Measurements from ENCODE around the gene SLC25A21.
A peak's percentile ranks its signal among the peaks of the same experiment; 100 is the strongest.
"Not testable (repeated sequence)": the region's sequence is repeated elsewhere in the genome, so short reads cannot be mapped to it uniquely, and the experiment has no call there.

SLC25A21 gene

GRCh38 chr14:36986407-36986806, 186.0 kb downstream of the SLC25A21 start:
- no peak for DNase-seq (ENCODE audit: low spot score)

GRCh38 chr14:36981832-36982529, 190.4 kb downstream of the SLC25A21 start:
- DNase-seq (ENCODE audit: low spot score) = peak; percentile 61

DNA sequence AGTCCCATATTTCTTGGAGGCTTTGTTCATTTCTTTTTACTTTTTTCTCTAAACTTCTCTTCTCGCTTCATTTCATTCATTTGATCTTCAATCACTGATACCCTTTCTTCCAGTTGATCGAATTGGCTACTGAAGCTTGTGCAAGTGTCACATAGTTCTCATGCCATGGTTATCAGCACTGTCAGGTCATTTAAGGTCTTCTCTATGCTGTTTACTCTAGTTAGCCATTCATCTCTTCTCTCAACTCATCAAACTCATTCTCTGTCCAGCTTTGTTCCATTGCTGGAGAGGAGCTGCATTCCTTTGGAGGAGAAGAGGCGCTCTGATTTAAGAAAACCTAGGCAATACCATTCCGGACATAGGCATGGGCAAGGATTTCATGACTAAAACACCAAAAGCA, 192.0 kb downstream of the SLC25A21 start:
- not testable (repeated sequence) for DNase-seq (ENCODE audit: low spot score)

GRCh38 chr14:36979863-36980262, 192.5 kb downstream of the SLC25A21 start:
- no peak for DNase-seq (ENCODE audit: low spot score)

DNA sequence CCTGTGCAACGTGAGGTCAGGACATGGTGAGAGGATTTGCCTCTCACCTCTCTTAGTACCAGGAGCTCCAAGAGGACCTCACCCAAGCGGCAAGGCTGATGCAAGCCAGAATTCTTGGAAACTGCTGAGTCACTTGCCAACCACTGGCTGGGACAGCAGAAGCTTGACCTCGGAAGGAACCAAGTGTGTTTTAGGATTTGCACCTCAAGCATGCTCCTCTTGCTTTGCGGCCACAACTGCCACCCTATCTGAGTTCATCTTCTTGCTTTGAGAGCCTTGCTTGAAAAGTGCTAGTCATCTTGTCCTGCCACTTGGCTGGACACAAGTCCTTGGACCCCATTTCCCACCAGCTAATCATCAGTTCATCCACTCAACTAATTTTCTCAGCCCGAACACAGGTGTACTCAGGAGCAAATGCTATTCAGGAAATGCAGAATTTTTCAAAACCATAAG, 195.8 kb downstream of the SLC25A21 start:
- DNase-seq (ENCODE audit: low spot score) = peak; percentile 19

DNA sequence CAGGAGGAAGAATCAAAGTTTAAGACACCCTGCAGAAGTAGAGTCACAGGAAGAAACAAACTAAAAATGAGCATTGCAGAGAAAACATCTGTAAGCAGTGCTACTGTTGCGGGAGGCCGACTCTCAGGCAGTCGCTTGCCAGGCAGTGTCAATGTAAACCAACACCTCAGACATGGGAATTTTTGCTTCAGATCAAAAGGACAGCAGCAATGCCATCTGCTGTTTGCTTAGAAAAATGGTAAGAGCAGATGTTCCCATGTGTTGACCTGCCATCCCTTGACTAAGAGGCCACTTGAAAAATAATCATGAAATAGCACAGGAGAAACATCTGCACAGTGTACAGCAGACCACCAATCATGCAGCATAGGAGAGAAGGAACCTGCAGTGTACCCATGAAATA, 196.6 kb downstream of the SLC25A21 start:
- DNase-seq (ENCODE audit: low spot score) = no peak

GRCh38 chr14:36974985-36975384, 197.4 kb downstream of the SLC25A21 start:
- no peak for DNase-seq (ENCODE audit: low spot score)

DNA sequence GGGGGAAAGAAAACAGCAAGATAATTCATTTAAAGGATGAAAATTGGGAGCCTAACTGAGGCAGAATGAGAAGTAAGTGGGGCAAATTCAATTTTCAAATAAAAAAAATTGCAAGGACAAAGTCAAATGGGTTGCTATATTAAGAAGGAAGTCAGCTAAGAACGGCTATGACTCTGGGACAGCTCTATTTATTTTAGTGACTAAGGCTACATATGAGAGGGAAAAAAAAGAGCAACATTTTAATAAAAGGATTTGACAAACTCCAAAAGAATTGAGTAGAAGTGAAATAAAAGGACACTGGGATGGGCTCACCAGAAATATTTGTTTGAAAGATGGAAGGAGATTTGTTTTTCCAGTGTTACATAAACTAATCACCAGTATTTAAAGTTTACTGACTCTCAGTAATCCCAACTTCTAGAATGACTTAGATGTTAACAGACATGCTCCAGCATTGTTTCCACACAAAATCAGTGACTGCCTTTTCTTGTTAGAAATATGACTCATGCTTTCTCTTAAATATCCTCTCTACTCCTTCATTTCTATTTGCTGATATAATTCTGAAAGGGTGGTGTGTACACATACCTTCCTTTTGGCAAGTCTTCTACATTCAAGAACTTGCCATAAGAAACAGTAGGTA, 198.5 kb downstream of the SLC25A21 start:
- peak; percentile 19 for DNase-seq (ENCODE audit: low spot score)

- DNase-seq (ENCODE audit: low spot score) = no peak
Observed at GRCh38 chr14:36971263-36971855, 201.0 kb downstream of the SLC25A21 start.

GRCh38 chr14:36967892-36968555, 204.4 kb downstream of the SLC25A21 start:
- DNase-seq (ENCODE audit: low spot score) = no peak

DNA sequence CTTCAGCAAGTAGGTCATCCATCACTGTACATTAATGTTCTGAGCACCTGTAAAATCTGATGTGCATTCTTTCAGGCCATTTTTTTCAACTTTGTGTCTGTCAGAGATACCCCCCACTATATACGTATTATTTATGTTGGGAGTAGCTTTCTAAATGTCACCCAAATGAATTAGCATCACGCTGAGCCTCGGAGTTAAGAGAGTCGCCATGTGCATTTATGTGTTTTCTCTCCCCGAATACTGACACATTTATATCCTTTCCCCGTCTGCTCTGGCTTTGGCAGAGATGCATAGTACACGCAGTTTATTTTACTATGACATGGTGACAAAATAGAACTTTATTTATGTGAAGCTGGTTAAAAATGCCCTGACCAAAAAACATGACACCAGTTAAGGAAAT, 216.4 kb downstream of the SLC25A21 start:
- DNase-seq (ENCODE audit: low spot score) = no peak

GRCh38 chr14:36955376-36955775, 217.0 kb downstream of the SLC25A21 start:
- DNase-seq (ENCODE audit: low spot score) = no peak

GRCh38 chr14:36952689-36953088, 219.7 kb downstream of the SLC25A21 start:
- DNase-seq (ENCODE audit: low spot score) = peak; percentile 67

GRCh38 chr14:36951380-36951911, 221.0 kb downstream of the SLC25A21 start:
- no peak for DNase-seq (ENCODE audit: low spot score)

DNA sequence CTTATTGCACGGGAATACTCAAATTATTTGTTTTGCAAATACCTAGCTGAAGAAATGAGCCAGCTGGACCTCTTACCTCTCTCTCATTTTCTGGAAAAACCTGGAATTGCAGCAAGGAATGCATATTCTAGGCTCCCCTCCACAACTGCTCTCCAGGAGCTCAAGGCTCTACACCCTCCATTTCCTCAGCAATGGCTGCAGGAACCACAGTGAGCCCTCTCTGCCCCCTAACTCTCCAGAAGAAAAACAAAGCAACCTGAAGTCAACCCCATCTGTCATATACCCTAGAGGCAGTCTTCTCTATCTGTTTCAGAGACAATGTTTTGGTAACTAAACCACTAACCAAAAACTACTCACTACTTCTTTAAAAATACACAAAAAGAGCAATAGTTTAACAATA, 221.6 kb downstream of the SLC25A21 start:
- no peak for DNase-seq (ENCODE audit: low spot score)

DNA sequence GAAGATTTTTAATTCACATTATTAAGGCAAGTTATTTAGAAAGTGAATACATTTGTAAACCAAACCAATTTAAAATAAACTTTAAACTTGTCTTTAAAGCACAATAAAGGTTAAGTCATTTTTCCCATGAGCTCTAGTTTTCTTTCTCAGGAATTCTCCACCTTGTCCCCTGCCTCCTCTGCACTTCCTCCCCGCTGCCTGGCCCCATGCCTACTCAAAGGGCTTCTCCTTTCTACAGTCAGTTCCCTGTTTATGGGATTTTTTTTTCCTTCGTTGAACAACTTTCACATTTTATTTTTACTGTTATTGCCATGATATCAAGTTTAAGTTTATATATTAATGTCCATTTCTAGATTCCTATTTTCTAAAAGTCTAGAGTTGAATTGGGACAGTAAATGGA, 223.0 kb downstream of the SLC25A21 start:
- DNase-seq (ENCODE audit: low spot score) = no peak

GRCh38 chr14:36948157-36948859, 224.1 kb downstream of the SLC25A21 start:
- DNase-seq (ENCODE audit: low spot score) = no peak

DNA sequence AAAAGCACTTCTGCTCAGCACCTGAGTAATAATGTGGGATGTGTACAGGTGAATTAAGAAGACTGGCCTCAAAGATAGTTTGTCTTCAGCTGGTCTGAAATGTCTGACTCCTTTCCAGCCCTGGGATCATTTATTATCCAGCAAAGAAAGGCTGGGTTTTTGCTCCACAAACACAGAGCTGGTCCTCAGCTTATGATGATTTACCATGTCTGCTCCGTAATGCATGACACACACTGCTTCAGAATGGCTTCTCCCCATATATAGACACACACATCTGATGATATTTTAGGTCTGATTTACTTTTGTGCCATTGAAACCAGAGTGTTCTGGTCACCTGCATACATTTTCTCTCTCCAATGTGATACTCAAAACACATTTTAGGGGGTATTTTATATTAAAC, 225.0 kb downstream of the SLC25A21 start:
- no peak for DNase-seq (ENCODE audit: low spot score)

DNA sequence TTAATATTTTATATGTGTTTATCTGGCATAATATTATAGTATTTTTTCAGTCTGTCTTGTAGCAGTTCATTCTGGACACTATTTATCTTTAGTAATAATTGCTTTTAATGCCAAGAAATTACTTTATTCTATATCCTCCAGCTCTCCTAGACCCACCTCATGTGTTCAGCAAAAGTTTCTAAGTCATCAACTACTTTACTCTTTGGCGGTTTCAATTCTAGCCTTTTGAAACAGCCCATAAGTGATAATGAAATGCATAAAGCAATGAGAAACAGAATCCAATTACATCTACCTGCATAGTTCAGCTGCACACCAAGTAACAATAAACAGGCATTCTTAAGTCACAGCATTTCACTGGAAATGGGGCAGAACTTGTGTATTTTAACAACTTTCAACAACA, 225.5 kb downstream of the SLC25A21 start:
- no peak for DNase-seq (ENCODE audit: low spot score)

- peak; percentile 52 for DNase-seq (ENCODE audit: low spot score)
Observed at GRCh38 chr14:36944307-36945010, 227.9 kb downstream of the SLC25A21 start.

DNA sequence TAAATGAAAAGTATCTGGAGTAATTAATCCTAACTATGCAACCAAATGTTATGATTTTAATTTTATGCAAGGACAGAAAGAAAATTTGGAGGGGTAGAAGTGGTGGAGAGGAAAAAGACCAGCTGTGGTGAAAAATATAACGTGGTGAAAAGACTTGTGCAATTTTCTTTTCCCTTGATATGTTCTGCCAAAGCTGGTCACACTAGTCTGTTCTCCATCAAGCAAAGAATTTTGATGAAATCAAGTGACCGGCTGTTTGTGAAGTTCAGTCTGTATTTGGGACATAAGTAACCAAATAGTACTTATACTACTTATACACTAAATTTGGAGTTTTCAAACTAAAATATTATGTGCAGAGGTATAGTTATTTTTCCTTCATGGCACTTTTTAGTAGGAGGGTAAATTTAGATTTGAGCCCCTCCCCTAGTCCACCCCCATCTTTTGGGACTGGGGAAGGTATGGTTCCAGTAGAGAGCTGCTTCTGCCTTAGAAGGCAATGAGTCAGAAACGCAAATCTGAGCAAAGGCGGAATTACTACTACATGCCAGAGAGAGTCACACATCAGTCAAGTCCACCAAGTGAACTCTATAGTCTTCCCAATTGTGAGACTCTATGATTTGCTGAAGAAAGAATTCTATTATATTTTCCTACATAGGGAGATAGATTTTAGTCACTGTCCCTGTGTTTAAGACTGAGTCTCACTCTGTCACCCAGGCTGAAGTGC, 229.7 kb downstream of the SLC25A21 start:
- peak; percentile 6 for DNase-seq (ENCODE audit: low spot score)
